ENCODE results near the gene CYP2W1.

CYP2W1 gene

DNA sequence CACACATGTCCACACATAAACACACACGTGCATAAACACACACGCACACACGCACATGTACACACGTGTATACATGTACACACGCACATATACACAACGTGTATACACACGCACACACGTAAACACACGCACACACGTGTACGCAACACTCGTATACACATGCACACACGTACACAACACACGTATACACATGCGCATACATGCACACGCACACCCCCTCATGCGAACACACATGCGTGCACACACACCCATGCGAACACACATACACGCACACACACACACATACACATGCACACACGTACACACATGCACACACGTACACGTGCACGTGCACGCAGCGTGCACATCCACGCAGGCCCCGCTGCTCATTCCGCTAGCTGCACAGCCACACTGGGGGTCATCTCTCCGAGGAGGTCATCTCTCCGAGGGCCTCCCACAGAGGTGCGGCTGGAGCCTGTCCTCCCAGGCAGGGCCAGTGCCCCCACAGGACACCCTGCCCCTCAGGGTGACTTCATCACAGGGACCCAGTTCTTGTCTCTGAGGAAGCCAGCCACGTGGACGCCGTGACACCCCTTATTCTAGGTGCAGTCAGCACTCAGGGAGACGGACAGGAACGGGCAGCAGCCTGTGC lies 25.9 kb downstream of the CYP2W1 start:
- H3K4me3 ChIP-seq (ENCODE audit: low read length): no peak overlapping the region
- no peak for DNase-seq (ENCODE audit: low read depth, low spot score)

DNA sequence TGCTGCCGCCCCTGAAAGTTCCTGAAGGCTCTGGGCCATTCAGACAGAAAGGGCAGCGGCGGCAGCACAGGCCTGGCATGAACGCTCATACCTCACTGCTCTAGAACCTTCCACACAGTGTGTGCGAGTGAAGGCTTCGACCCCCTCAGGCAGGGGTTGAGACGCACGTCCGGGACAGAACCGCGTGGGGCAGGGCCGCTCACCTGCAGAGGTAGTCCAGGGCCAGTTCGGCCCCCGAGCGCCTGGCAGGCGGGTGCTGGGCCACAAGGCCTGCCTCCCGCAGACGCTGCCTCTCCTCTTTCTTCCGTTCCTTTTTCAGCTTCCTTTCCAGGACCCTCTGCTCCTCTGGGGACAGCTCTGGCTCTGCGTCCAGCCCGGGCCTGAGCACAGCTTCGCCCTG lies 26.8 kb downstream of the CYP2W1 start:
- no peak overlapping the region for H3K4me3 ChIP-seq (ENCODE audit: low read length)
- no peak for DNase-seq (ENCODE audit: low read depth, low spot score)

- no peak for DNase-seq (ENCODE audit: low read depth, low spot score)
- H3K4me3 ChIP-seq (ENCODE audit: low read length): no peak overlapping the region
These were observed 27.2 kb downstream of the CYP2W1 start for GRCh38 chr7:1010226-1010625.

GRCh38 chr7:1011297-1012003 lies 28.5 kb downstream of the CYP2W1 start:
- no peak for DNase-seq (ENCODE audit: low read depth, low spot score)
- H3K4me3 ChIP-seq (ENCODE audit: low read length): no peak overlapping the region

DNA sequence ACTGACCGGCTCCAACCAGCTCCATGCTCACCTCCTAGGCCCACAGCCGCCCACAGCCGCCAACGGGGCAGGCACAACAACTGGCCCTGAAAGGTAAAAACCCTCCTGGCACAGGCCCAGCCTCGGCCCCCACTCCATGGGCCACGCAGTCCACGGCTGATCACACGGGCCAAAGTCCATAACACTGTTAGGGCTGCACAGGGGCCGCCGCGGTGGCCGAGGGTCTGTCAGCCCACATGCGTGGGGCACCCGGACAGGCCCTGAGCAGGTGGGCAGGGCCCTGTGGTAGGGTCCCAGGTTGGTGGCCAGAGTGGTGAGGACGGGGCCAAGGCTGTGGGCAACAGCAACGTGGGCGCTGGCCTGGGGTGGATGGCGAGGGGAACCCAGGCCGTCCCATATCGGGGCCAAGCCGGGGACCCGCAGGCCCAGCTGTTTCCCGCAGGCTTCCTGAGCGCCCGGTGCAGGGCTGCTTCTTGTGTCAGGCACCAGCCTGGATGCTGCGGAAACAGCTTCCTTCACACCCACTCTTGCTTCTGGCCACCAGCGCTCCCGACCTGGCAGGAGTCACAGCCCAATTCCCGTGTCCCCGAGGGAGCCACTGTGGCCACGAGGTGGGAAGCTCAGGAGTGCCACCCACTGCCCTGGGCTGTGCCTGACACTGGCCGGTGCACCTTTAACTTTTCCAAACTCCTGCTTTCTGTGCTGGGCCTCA lies 29.2 kb downstream of the CYP2W1 start:
- no peak overlapping the region for H3K4me3 ChIP-seq (ENCODE audit: low read length)
- no peak for DNase-seq (ENCODE audit: low read depth, low spot score)

- H3K4me3 ChIP-seq (ENCODE audit: low read length): no peak overlapping the region
- no peak for DNase-seq (ENCODE audit: low read depth, low spot score)
These were observed 29.7 kb downstream of the CYP2W1 start for GRCh38 chr7:1012716-1013095.

- no peak overlapping the region for H3K4me3 ChIP-seq (ENCODE audit: low read length)
- no peak for DNase-seq (ENCODE audit: low read depth, low spot score)
These were observed 30.6 kb downstream of the CYP2W1 start for GRCh38 chr7:1013581-1013980.

DNA sequence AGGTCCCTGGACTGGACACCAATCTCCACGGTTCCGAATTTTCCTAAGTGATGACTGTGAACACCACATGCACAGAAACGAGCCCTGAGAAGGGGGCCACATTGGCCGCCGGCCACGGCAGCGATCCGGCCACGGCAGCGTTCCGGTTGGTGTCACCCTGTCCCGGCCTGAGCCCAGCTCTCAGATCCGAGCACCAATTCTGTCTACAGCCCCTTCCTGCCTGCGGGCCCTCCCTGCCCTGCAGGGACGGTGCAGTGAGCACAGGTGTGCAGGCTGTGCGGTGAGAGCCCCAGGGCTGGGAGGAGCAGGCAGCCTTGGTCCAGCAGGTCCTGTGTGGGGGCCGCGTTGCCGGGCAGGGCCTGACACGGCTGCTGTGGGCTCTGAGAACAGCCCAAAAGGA lies 31.7 kb downstream of the CYP2W1 start:
- no peak overlapping the region for H3K4me3 ChIP-seq (ENCODE audit: low read length)
- no peak for DNase-seq (ENCODE audit: low read depth, low spot score)

- H3K4me3 ChIP-seq (ENCODE audit: low read length): no peak overlapping the region
- DNase-seq (ENCODE audit: low read depth, low spot score): no peak
These were observed 32.5 kb downstream of the CYP2W1 start for GRCh38 chr7:1015196-1016121.

GRCh38 chr7:1016577-1017531 lies 33.9 kb downstream of the CYP2W1 start:
- no peak for DNase-seq (ENCODE audit: low read depth, low spot score)
- H3K4me3 ChIP-seq (ENCODE audit: low read length): no peak overlapping the region

GRCh38 chr7:1017586-1018333 lies 34.8 kb downstream of the CYP2W1 start:
- no peak overlapping the region for H3K4me3 ChIP-seq (ENCODE audit: low read length)
- DNase-seq (ENCODE audit: low read depth, low spot score): no peak

DNA sequence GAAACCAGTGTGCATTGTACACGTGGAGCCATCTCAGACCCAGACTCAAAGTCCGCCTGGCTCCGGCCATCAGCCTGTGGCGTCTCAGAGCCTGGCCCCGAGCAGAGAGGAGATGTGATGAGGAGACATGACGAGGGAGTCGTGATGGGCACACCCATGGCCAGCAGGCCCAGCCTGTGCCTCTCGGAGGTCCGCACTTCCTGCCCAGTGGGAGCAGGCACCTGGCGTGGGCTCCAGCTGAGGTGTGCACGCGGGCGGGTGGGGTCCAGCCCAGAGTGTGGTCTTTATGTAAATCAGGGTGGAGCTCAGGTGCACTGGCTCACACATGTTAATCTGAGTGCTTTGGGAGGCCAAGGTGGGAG lies 35.3 kb downstream of the CYP2W1 start:
- no peak for DNase-seq (ENCODE audit: low read depth, low spot score)
- H3K4me3 ChIP-seq (ENCODE audit: low read length): no peak overlapping the region

GRCh38 chr7:1019255-1019785 lies 36.3 kb downstream of the CYP2W1 start:
- no peak overlapping the region for H3K4me3 ChIP-seq (ENCODE audit: low read length)
- DNase-seq (ENCODE audit: low read depth, low spot score): no peak

GRCh38 chr7:1019789-1020610 lies 37.0 kb downstream of the CYP2W1 start:
- no peak for DNase-seq (ENCODE audit: low read depth, low spot score)
- H3K4me3 ChIP-seq (ENCODE audit: low read length): no peak overlapping the region

- no peak overlapping the region for H3K4me3 ChIP-seq (ENCODE audit: low read length)
- DNase-seq (ENCODE audit: low read depth, low spot score): no peak
These were observed 37.9 kb downstream of the CYP2W1 start for GRCh38 chr7:1020849-1021251.

DNA sequence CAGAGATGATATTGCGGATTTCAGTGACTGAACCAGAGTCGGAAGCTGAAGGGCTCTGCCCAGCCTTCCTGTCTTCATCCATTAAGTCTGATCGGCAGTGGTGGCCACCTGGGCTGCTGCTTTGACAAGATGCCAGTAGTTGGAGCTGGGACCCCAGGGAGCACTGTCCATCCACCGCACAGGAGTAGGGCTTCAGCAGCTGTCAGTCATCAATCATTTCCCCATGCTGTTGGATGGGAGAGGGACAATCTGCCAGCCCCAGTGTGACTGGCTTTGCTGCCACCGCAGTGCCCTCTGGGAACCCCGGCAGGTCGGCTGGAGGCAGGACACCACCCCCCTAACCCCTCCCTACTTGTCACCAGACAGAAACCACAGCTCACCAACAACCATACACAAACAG lies 38.4 kb downstream of the CYP2W1 start:
- no peak for DNase-seq (ENCODE audit: low read depth, low spot score)
- no peak overlapping the region for H3K4me3 ChIP-seq (ENCODE audit: low read length)

DNA sequence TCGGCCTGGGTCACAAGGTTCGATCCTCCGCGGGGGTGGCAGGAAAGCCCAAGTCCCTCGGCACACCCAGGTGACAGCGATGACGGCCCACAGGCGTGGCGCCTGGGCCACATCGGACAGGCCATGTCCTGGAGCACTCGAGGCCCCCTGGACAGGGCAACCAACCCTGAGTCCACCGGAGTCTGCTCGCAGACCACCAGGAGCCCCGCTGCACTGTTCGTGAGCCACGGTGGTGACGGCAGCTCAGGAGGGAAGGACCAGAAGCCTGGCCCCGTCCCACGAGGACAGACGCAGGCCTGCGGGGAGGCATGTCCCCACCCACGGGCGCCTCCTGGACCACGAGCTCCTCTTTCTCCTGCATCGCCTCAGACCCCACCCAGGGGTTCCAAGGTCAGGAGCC lies 39.0 kb downstream of the CYP2W1 start:
- no peak for DNase-seq (ENCODE audit: low read depth, low spot score)
- no peak overlapping the region for H3K4me3 ChIP-seq (ENCODE audit: low read length)

Measured in Jurkat, Clone E6-1 (cell line).